ENCODE measurements around the gene CPO. TPM values are rescaled to one million over a fixed set of nuclear protein-coding genes. Genes with fewer than 3 reads are reported as not detected.

CPO gene
- total RNA-seq, 1 donor from 2014 or later, result not detected

GRCh38 chr2:206920951-206921350 is 18.4 kb upstream of the CPO start:
- TF ChIP-seq CTCF (IDR thresholded peaks at IDR 0.05; ENCODE audit: insufficient read depth, low read length, poor library complexity, severe bottlenecking), result no peak
- DNase-seq (ENCODE audit: low read depth), result no peak
- Histone ChIP-seq H3K36me3 (ENCODE audit: control insufficient read depth, insufficient read depth, low read length) (no peaks in the 10 kb centered on the region), H3K27me3 (ENCODE audit: control insufficient read depth, insufficient read depth, low read length) (no peaks in the 10 kb centered on the region), H3K4me3 (ENCODE audit: low read depth, low read length) (no peak overlapping the region)

GRCh38 chr2:206921529-206921928 is 17.8 kb upstream of the CPO start:
- H3K27me3 ChIP-seq (ENCODE audit: control insufficient read depth, insufficient read depth, low read length), result no peaks in the 10 kb centered on the region
- TF ChIP-seq CTCF (IDR thresholded peaks at IDR 0.05; ENCODE audit: insufficient read depth, low read length, poor library complexity, severe bottlenecking), result no peak
- DNase-seq (ENCODE audit: low read depth), result no peak
- H3K36me3 ChIP-seq (ENCODE audit: control insufficient read depth, insufficient read depth, low read length), result no peaks in the 10 kb centered on the region
- H3K4me3 ChIP-seq (ENCODE audit: low read depth, low read length), result no peak overlapping the region

GRCh38 chr2:206935991-206936842 is 3.1 kb upstream of the CPO start:
- Histone ChIP-seq H3K36me3 (ENCODE audit: control insufficient read depth, insufficient read depth, low read length) (no peaks in the 10 kb centered on the region), H3K27me3 (ENCODE audit: control insufficient read depth, insufficient read depth, low read length) (no peaks in the 10 kb centered on the region), H3K4me3 (ENCODE audit: low read depth, low read length) (no peak overlapping the region)
- DNase-seq (ENCODE audit: low read depth), result no peak
- TF ChIP-seq CTCF (IDR thresholded peaks at IDR 0.05; ENCODE audit: insufficient read depth, low read length, poor library complexity, severe bottlenecking), result no peak

- no peaks in the 10 kb centered on the region for H3K27me3 ChIP-seq (ENCODE audit: control insufficient read depth, insufficient read depth, low read length)
- no peak for TF ChIP-seq CTCF (IDR thresholded peaks at IDR 0.05; ENCODE audit: insufficient read depth, low read length, poor library complexity, severe bottlenecking)
- no peak overlapping the region for H3K4me3 ChIP-seq (ENCODE audit: low read depth, low read length)
- no peaks in the 10 kb centered on the region for H3K36me3 ChIP-seq (ENCODE audit: control insufficient read depth, insufficient read depth, low read length)
- no peak for DNase-seq (ENCODE audit: low read depth)
Observed at GRCh38 chr2:206936843-206937230, 2.5 kb upstream of the CPO start.

- no peak for TF ChIP-seq CTCF (IDR thresholded peaks at IDR 0.05; ENCODE audit: insufficient read depth, low read length, poor library complexity, severe bottlenecking)
Observed at GRCh38 chr2:206937555-206937954, 1.8 kb upstream of the CPO start.

GRCh38 chr2:206940546-206940945 is 1.2 kb downstream of the CPO start:
- H3K27me3 ChIP-seq (ENCODE audit: control insufficient read depth, insufficient read depth, low read length), result no peaks in the 10 kb centered on the region
- no peak for DNase-seq (ENCODE audit: low read depth)
- no peak for TF ChIP-seq CTCF (IDR thresholded peaks at IDR 0.05; ENCODE audit: insufficient read depth, low read length, poor library complexity, severe bottlenecking)
- no peaks in the 10 kb centered on the region for H3K36me3 ChIP-seq (ENCODE audit: control insufficient read depth, insufficient read depth, low read length)
- H3K4me3 ChIP-seq (ENCODE audit: low read depth, low read length), result no peak overlapping the region

More at GRCh38 chr2:206937555-206937954, 1.8 kb upstream of the CPO start:
- Histone ChIP-seq H3K36me3 (ENCODE audit: control insufficient read depth, insufficient read depth, low read length) (no peaks in the 10 kb centered on the region), H3K4me3 (ENCODE audit: low read depth, low read length) (no peak overlapping the region), H3K27me3 (ENCODE audit: control insufficient read depth, insufficient read depth, low read length) (no peaks in the 10 kb centered on the region)
- DNase-seq (ENCODE audit: low read depth), result no peak

Data from kidney epithelial cell (primary cell).